Activated T-cell treated with anti-CD3 and anti-CD28 coated beads, Interleukin-2, amount 50 U/mL, for 24 hours (primary cell): ENCODE data around the gene SECISBP2L.
A peak's percentile ranks its signal among the peaks of the same experiment; 100 is the strongest.

Source experiments
- DNase-seq: peaks from one replicate; pipeline ENCODE4 v3.0.0-alpha.2; 2020
- H3K27ac Mint-ChIP-seq: 2 replicates; pipeline ENCODE4 v1.8.0; 2020; ENCODE audit warnings: mild to moderate bottlenecking, mixed read lengths
- H3K27me3 Mint-ChIP-seq: 2 replicates; pipeline ENCODE4 v1.8.0; 2020; ENCODE audit warnings: mixed read lengths
- H3K36me3 Mint-ChIP-seq: 2 replicates; pipeline ENCODE4 v1.8.0; 2020; ENCODE audit warnings: low read depth, mixed read lengths
- H3K4me1 Mint-ChIP-seq: 2 replicates; pipeline ENCODE4 v1.8.0; 2020; ENCODE audit warnings: low read depth, mixed read lengths
- H3K4me3 Mint-ChIP-seq: 2 replicates; pipeline ENCODE4 v1.8.0; 2020; ENCODE audit warnings: mild to moderate bottlenecking, moderate library complexity, mixed read lengths
- H3K9me3 Mint-ChIP-seq: 2 replicates; pipeline ENCODE4 v1.8.0; 2020; ENCODE audit warnings: mixed read lengths

Gene SECISBP2L

GRCh38 chr15:48946074-48946839 lies 100.0 kb downstream of the SECISBP2L start:
- Mint-ChIP-seq H3K36me3 (no peaks in the 10 kb centered on the region), H3K27ac (peak overlapping the region; percentile 57), H3K4me1 (peaks cover 29% of the 10 kb centered on the region), H3K9me3 (no peaks in the 10 kb centered on the region), H3K4me3 (no peak overlapping the region), H3K27me3 (peaks cover 27% of the 10 kb centered on the region)
- no peak for DNase-seq

GRCh38 chr15:48945386-48945785 lies 100.9 kb downstream of the SECISBP2L start:
- H3K4me3 Mint-ChIP-seq: no peak overlapping the region
- H3K36me3 Mint-ChIP-seq: no peaks in the 10 kb centered on the region
- H3K9me3 Mint-ChIP-seq: no peaks in the 10 kb centered on the region
- H3K27me3 Mint-ChIP-seq: peaks cover 26% of the 10 kb centered on the region
- peaks cover 38% of the 10 kb centered on the region for H3K4me1 Mint-ChIP-seq
- DNase-seq: no peak
- peak overlapping the region; percentile 57 for H3K27ac Mint-ChIP-seq

- no peak overlapping the region for H3K27ac Mint-ChIP-seq
- H3K36me3 Mint-ChIP-seq: no peaks in the 10 kb centered on the region
- H3K4me3 Mint-ChIP-seq: no peak overlapping the region
- H3K4me1 Mint-ChIP-seq: peaks cover 54% of the 10 kb centered on the region
- peaks cover 29% of the 10 kb centered on the region for H3K27me3 Mint-ChIP-seq
- no peak for DNase-seq
- no peaks in the 10 kb centered on the region for H3K9me3 Mint-ChIP-seq
Measured at GRCh38 chr15:48941904-48942303, 104.3 kb downstream of the SECISBP2L start.

- H3K27me3 Mint-ChIP-seq: peaks cover 37% of the 10 kb centered on the region
- H3K9me3 Mint-ChIP-seq: no peaks in the 10 kb centered on the region
- no peak for DNase-seq
- H3K4me3 Mint-ChIP-seq: no peak overlapping the region
- H3K27ac Mint-ChIP-seq: peak overlapping the region; percentile 74
- H3K4me1 Mint-ChIP-seq: peaks cover 44% of the 10 kb centered on the region
- H3K36me3 Mint-ChIP-seq: no peaks in the 10 kb centered on the region
Measured at GRCh38 chr15:48940508-48940907, 105.7 kb downstream of the SECISBP2L start.

- Mint-ChIP-seq H3K9me3 (no peaks in the 10 kb centered on the region), H3K4me1 (peaks cover 40% of the 10 kb centered on the region), H3K4me3 (no peak overlapping the region), H3K36me3 (no peaks in the 10 kb centered on the region), H3K27me3 (peaks cover 45% of the 10 kb centered on the region), H3K27ac (peak overlapping the region; percentile 37)
- DNase-seq: no peak
Measured at GRCh38 chr15:48939648-48940047, 106.6 kb downstream of the SECISBP2L start.
